Mucosa of stomach (tissue), 1 donor: Measurements from ENCODE around the gene BZW2.

Experiments
- H3K27me3 ChIP-seq: one replicate; pipeline ENCODE4 v1.7.0; 2013; ENCODE audit warnings: mild to moderate bottlenecking, low read length; ENCODE audit not compliant: control insufficient read depth, insufficient read depth
- H3K36me3 ChIP-seq: one replicate; pipeline ENCODE4 v1.7.0; 2013; ENCODE audit warnings: low read length; ENCODE audit not compliant: control insufficient read depth, insufficient read depth
- H3K4me1 ChIP-seq: one replicate; pipeline ENCODE4 v1.7.0; 2013; ENCODE audit warnings: mild to moderate bottlenecking, low read length; ENCODE audit not compliant: control insufficient read depth, insufficient read depth
- H3K4me3 ChIP-seq: one replicate; pipeline ENCODE4 v1.7.0; 2013; ENCODE audit warnings: low read length
- H3K9ac ChIP-seq: one replicate; pipeline ENCODE4 v1.7.0; 2013; ENCODE audit warnings: mild to moderate bottlenecking, low read length, moderate library complexity
- H3K9me3 ChIP-seq: one replicate; pipeline ENCODE4 v1.7.0; 2013; ENCODE audit warnings: mild to moderate bottlenecking, low read length, moderate library complexity; ENCODE audit not compliant: control insufficient read depth
- donor health status: Pancreatic carcinoma.

Gene BZW2

GRCh38 chr7:16688249-16688648 is 42.3 kb downstream of the BZW2 start:
- no peaks in the 10 kb centered on the region for H3K36me3 ChIP-seq

GRCh38 chr7:16691241-16691640 is 45.3 kb downstream of the BZW2 start:
- Histone ChIP-seq H3K4me1 (peaks cover 8% of the 10 kb centered on the region), H3K36me3 (no peaks in the 10 kb centered on the region), H3K4me3 (no peak overlapping the region), H3K27me3 (no peaks in the 10 kb centered on the region), H3K9me3 (no peaks in the 10 kb centered on the region), H3K9ac (no peak overlapping the region)

More at GRCh38 chr7:16688249-16688648, 42.3 kb downstream of the BZW2 start:
- H3K27me3 ChIP-seq: no peaks in the 10 kb centered on the region
- no peaks in the 10 kb centered on the region for H3K9me3 ChIP-seq
- no peak overlapping the region for H3K9ac ChIP-seq
- H3K4me1 ChIP-seq: peaks cover 8% of the 10 kb centered on the region
- H3K4me3 ChIP-seq: no peak overlapping the region

- Histone ChIP-seq H3K4me1 (peaks cover 8% of the 10 kb centered on the region), H3K9me3 (no peaks in the 10 kb centered on the region), H3K36me3 (peaks cover 9% of the 10 kb centered on the region), H3K27me3 (no peaks in the 10 kb centered on the region), H3K4me3 (no peak overlapping the region), H3K9ac (no peak overlapping the region)
Measured at GRCh38 chr7:16693601-16694318, 47.8 kb downstream of the BZW2 start.

- Histone ChIP-seq H3K27me3 (no peaks in the 10 kb centered on the region), H3K9me3 (no peaks in the 10 kb centered on the region), H3K4me1 (peaks cover 8% of the 10 kb centered on the region), H3K9ac (no peak overlapping the region), H3K4me3 (no peak overlapping the region), H3K36me3 (peaks cover 9% of the 10 kb centered on the region)
Measured at GRCh38 chr7:16694806-16695205, 48.8 kb downstream of the BZW2 start.

- Histone ChIP-seq H3K4me1 (peaks cover 8% of the 10 kb centered on the region), H3K36me3 (peaks cover 9% of the 10 kb centered on the region), H3K4me3 (no peak overlapping the region), H3K9ac (no peak overlapping the region), H3K9me3 (no peaks in the 10 kb centered on the region), H3K27me3 (no peaks in the 10 kb centered on the region)
Measured at GRCh38 chr7:16695621-16696237, 49.7 kb downstream of the BZW2 start.

- H3K9ac ChIP-seq: no peak overlapping the region
- H3K27me3 ChIP-seq: no peaks in the 10 kb centered on the region
- H3K4me1 ChIP-seq: no peaks in the 10 kb centered on the region
- H3K4me3 ChIP-seq: no peak overlapping the region
- H3K9me3 ChIP-seq: no peaks in the 10 kb centered on the region
- peaks cover 9% of the 10 kb centered on the region for H3K36me3 ChIP-seq
Measured at GRCh38 chr7:16697507-16698199, 51.7 kb downstream of the BZW2 start.

DNA sequence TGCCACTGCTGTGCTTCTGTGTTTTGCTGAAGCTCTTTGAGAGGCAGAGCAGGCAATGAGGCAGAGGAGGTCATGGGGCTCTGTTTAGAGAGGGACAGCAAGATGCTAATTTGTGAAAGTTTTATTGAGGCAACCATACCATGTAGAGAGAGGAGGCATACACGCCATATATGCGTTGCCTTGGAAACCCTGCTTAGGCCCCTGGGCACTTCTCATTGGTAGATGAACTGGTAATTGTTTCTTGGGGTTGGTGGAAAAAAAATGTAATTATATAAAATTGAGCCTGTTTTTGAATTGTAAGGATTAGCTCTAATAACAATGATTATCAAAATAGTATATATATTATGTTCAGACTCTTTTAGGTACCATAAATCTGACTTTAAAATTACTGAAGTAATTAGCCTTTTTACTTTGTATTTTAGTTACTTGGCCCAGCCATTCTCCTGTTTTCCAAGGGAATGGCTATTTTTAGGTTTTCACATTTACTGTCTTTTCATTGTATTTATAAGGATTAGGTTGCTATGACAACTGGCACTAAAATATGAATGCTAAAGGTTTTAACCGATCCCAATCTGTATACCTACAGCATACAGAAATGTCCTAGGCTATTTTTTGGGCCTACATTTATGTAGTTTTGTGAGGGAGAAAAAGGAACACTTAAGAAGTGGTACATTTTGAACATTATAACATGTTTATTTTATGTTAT is 52.4 kb downstream of the BZW2 start:
- no peaks in the 10 kb centered on the region for H3K9me3 ChIP-seq
- no peaks in the 10 kb centered on the region for H3K27me3 ChIP-seq
- H3K36me3 ChIP-seq: peaks cover 9% of the 10 kb centered on the region
- no peak overlapping the region for H3K9ac ChIP-seq
- H3K4me1 ChIP-seq: no peaks in the 10 kb centered on the region
- no peak overlapping the region for H3K4me3 ChIP-seq

GRCh38 chr7:16702441-16702840 is 56.5 kb downstream of the BZW2 start:
- Histone ChIP-seq H3K9me3 (no peaks in the 10 kb centered on the region), H3K27me3 (no peaks in the 10 kb centered on the region), H3K36me3 (peaks cover 5% of the 10 kb centered on the region), H3K9ac (no peak overlapping the region), H3K4me1 (no peaks in the 10 kb centered on the region), H3K4me3 (no peak overlapping the region)

GRCh38 chr7:16708511-16708910 is 62.5 kb downstream of the BZW2 start:
- no peaks in the 10 kb centered on the region for H3K27me3 ChIP-seq
- no peaks in the 10 kb centered on the region for H3K9me3 ChIP-seq
- no peaks in the 10 kb centered on the region for H3K36me3 ChIP-seq
- H3K4me3 ChIP-seq: no peak overlapping the region
- H3K4me1 ChIP-seq: no peaks in the 10 kb centered on the region
- H3K9ac ChIP-seq: no peak overlapping the region

GRCh38 chr7:16708980-16709379 is 63.0 kb downstream of the BZW2 start:
- Histone ChIP-seq H3K9ac (no peak overlapping the region), H3K27me3 (no peaks in the 10 kb centered on the region)

DNA sequence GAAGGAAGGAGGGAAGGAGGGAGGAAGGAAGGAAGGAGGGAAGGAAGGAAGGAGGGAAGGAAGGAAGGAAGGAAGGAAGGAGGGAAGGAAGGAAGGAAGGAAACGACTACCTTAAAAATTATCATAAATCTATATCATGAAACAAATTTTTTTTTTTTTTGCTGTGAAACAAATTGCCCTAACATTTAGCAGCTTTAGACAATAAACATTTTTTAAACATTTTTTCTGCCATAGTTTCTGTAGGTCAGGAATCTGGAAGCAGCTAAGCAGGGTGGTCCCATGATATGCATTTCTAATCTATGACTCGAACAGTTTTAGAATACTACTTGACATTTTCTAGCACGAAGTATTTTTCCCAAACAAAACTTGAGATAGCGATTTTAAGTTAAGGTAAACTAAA is 64.7 kb downstream of the BZW2 start:
- H3K4me1 ChIP-seq: no peaks in the 10 kb centered on the region
- no peak overlapping the region for H3K9ac ChIP-seq
- no peaks in the 10 kb centered on the region for H3K9me3 ChIP-seq
- H3K36me3 ChIP-seq: no peaks in the 10 kb centered on the region
- no peaks in the 10 kb centered on the region for H3K27me3 ChIP-seq
- no peak overlapping the region for H3K4me3 ChIP-seq

More at GRCh38 chr7:16708980-16709379, 63.0 kb downstream of the BZW2 start:
- H3K36me3 ChIP-seq: no peaks in the 10 kb centered on the region
- no peaks in the 10 kb centered on the region for H3K9me3 ChIP-seq
- no peak overlapping the region for H3K4me3 ChIP-seq
- H3K4me1 ChIP-seq: no peaks in the 10 kb centered on the region

GRCh38 chr7:16711730-16712129 is 65.7 kb downstream of the BZW2 start:
- no peaks in the 10 kb centered on the region for H3K4me1 ChIP-seq
- no peak overlapping the region for H3K4me3 ChIP-seq
- no peaks in the 10 kb centered on the region for H3K27me3 ChIP-seq
- no peaks in the 10 kb centered on the region for H3K9me3 ChIP-seq
- H3K36me3 ChIP-seq: no peaks in the 10 kb centered on the region
- no peak overlapping the region for H3K9ac ChIP-seq
